CD4-positive, alpha-beta T cell treated with Interleukin-10 for 1 hour (primary cell): ENCODE data around the gene MYO7A.
"Not testable (repeated sequence)": the region's sequence is repeated elsewhere in the genome, so short reads cannot be mapped to it uniquely, and the experiment has no call there.

Source experiments
- DNase-seq: peaks from one replicate; pipeline ENCODE4 v3.0.0-alpha.2; 2020

Gene MYO7A

DNA sequence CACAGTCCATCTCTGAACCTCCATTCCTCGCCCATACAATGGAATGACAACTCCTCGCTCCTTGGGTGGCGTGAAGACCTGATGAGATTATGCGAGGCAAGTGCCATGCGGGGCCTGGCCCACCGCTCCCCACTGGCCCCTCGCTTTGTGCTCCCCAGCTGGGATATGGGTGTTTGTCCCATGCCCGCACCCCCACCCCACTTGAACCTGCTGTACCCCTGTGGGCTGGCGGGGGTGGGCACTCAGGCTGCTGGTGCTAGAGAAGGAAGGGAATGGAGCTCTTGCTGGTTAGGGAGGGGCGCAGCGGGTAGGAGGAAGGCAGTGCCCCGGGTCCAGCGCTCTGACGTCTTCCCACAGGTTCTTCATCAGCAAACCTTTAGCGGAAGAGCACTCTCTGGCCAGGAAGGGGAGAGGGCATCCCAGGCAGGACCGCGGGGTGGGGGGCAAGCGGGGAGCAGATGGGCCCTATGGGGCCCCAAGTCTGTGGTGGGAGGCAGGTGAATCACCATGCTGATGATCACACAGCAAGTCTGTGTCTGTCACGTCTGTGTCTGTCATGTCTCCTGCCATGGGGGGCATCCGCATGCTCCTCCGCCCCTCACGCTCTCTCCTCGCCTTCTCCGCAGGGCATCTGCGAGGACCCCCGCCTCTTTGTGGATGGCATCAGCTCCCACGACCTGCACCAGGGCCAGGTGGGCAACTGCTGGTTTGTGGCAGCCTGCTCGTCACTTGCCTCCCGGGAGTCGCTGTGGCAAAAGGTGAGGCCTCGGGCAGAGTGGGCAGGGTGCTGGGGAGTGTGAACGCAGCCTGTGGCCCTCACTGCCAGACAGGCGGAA, 34.8 kb upstream of the MYO7A start:
- no peak for DNase-seq

DNA sequence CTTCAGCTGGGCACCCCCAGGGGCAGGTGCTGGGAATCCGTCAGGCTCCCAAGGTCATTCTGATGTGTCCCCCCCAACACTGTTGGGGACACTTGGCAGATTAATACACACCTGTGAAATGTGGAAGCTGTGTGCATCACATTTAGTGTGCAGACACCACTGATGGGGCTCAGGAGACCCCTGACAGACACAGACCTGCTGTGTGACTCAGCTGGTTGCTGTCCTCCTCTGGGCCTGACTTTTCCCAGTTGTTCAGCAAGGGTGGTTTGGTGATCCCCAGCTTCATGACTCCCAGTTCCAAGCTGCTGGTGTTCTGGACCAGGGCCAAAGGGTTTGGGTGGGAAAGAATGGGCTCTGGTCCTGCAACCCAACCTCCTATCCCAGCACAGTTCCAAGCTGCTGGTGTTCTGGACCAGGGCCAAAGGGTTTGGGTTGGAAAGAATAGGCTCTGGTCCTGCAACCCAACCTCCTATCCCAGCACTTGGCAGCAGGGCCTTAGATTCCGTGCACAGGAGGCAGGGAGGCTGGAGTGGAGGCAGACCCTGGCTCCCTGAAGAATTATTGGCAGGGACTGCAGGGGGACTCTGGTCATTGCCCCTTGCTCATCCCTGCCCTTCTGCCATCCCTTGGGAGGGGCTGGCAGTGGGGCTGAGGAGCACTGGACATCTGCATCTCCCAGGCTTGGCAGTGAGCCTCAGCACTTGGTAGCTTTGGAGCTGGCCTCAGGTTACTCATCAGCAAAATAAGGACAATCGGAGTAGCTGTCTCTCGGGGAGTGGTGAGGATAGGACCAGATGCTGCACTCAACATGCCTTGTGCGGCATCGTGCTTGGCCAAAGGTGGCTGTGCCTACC, 33.8 kb upstream of the MYO7A start:
- DNase-seq, result no peak

DNA sequence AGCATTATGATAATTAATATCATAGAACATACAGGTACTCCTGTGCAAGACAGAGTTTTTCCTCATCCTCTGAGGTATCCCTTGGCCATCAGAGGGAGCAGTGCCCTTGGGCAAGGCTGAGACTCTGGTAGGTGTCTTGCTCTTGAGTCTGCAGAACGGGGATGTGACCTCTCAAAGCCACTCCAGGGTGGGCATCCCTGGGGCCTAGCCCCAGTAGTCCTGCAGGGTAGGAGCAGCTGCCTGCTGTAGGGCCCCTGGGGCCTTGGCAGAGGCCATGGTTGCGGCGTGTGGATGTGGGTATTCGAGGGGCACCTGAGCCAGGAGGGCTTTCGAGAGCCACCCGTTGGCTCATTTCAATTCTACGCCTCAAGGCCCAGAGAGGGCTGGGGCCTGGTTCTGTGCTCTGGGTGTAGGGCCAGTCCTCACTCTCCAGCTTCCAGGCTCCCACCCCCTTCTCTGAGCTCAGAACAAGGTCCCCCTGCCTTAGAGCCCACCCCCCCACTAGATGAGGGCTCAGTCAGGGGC, 33.1 kb upstream of the MYO7A start:
- no peak for DNase-seq

DNA sequence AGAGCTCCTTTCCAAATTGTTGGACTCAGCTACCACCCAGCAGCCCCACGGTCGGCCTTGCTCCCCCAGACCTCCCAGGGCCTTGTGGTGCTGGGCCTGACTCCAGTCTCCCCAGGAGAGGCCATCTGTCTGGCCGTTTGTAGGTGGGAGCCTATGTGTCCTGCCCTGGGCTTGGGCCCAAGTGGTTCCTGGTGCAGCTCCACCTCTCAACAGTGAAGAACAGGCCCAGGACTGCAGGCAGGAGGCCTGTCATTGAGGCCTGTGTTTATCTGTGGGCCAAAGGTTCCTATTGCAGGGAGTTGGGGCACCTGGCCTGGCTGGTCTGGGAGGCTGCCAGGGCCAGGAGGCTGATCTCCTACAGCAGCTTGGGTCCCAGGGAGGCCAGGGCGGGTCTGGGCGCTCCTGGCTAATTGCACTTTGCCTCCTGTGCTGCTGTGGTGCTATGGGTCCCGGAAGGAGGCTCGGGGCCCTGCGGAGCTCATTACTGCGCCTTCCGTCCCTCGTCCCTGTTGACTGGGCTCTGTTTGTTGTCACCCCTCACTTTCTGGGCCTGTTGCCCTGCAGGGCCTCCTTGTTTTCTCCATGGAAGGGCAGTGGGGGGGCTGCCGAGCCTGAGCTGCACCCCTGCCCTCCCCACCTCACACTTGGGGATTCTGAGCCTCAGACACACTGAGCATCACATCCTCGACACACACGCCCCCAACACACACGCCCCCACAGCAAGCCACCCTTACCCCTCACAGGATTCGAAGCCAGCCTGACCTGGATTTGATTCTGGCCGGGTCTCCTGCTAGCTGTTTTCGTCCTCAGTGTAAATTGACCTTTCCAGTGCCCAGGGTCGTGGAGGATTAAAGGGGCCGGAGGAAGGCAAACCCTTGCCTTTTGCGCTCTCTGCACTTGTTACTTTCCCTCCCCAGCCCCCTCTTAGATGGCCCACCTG, 32.2 kb upstream of the MYO7A start:
- DNase-seq, result no peak

DNA sequence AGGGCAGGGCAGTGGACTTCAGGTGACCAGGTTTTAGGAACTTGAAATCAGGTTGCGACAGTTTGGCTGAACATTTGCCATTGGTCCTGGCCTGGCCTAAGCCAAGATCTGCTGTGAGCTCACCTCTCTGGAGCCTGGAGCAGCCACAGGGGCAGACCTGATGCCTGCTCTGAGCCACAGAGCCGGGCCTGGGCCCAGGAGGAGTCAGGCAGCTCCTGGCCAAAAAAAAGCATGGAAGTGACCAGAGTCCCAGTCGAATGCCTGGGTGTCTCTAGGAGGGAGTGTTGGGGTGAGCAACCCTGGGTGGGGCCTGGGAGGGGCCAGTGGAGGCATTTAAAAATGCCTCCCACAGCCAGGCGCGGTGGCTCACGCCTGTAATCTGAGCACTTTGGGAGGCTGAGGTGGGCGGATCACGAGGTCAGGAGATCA, 31.4 kb upstream of the MYO7A start:
- DNase-seq, result no peak

DNA sequence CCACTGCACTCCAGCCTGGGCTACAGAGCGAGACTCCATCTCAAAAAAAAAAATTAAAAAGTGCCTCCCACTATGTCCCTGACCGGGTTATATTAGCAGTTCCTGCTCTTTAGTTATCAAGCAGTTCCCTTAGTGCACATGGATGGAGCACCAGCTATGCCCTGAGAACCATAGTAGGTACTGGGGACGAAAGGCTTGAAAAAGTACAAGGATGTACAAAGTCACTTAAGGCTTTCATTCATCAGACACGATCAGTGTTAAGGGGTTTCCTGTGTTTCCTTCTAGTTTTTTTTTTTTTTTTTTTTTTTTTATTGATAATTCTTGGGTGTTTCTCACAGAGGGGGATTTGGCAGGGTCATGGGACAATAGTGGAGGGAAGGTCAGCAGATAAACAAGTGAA, 30.9 kb upstream of the MYO7A start:
- DNase-seq, result not testable (repeated sequence)

DNA sequence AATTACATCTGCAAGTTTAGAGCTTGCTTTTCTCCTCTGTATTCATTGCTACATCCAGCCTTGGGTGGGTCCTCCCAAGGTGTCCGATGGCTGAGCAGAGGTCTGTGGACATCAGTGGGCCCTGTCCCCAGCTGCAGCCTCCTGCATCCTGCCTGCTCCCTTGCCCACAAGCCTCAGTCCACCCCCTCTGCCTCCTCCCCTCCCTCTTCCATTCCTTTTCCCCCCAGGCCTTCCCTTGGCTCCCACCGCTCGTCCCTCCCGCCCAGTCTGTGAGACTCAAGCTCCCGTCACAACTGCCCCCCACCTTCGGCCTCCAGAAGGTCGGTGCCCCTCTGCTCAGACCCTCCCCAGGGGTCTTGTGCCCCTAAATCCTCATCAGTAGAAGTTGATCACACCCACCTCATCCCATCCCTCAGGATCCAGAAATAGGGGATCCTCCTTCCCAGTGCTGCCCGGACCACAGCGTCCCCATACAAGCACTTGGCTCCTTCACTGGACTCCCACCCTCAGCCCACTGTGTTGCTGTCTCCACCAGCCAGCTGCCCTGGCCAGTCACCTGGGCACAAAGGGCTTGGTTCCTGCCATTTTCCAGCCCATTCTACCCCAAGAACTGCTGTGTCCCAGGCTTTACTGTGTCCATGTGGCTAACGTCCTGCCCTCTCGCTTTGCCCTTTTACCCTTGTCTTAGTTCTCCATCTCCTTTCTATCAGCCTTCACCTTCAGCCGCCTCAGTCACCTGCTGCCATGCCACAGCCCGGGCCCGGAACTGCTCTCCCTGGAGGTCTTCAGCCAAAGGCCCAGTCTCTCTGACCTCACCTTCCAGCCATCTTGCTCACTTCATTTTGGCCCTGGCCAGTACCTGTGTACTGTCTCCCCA, 27.6 kb upstream of the MYO7A start:
- no peak for DNase-seq

DNA sequence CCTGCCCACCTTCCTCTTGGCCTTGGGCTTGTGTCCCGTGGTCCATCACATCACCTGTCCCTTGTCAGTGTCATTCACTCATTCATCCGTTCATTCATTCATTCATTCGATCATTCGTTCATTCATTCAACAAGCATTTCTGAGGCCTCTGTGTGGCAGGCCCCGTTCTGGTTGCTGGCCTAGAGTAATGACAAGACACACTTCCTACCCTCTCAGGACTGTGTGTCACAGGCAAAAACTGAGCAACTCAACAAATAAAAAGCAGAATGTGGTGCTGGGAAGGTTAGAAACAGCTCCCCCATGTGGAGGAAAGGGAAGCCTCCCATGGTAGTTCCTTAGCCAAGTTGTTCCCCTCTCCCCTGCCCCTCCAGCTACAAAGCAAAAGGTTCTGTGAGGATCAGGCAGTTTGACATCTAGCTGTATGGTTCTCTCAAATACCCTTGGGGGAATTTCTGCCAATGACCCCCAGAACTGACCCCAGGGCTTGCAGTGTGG, 27.0 kb upstream of the MYO7A start:
- peak; percentile 19 for DNase-seq

DNA sequence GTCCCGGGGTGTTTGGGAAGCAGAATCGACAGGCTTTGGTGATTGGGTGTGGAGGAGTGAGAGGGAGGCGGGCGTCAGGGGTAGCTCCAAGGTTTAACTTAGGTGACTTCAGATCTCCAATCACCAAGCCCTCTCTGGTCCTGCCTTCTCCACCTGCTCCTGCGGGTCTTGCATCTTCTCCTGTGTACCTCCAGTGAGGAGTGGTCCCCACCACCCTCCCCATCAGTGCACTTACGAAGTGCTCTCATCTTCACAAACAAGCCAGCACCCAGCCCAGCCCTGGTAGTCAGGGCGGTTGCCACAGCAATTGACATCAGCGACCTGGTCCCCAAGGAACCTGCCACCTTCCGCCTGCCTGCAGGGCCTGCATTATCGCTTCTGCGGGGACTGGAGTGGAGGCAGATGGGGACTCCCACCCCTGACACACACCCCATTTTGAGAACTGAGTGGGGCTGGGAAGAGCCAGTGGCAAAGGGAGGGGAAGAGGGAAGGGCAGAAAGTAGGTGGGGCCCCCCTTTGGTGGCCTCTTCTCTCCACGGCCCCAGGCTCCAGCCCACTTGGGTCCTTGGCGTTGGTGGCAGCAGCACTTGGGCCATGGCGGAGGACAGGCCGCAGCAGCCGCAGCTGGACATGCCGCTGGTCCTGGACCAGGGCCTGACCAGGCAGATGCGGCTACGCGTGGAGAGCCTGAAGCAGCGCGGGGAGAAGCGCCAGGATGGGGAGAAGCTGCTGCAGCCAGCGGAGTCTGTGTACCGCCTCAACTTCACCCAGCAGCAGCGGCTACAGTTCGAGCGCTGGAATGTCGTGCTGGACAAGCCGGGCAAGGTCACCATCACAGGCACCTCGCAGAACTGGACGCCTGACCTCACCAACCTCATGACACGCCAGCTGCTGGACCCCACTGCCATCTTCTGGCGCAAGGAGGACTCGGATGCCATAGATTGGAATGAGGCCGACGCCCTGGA, 25.5 kb upstream of the MYO7A start, which contains the start of gene OMP:
TSS of gene OMP (plus strand) at position 595 of the 965 bp plus-strand sequence. CDS start at position 595, 0 bp downstream.
- no peak for DNase-seq

DNA sequence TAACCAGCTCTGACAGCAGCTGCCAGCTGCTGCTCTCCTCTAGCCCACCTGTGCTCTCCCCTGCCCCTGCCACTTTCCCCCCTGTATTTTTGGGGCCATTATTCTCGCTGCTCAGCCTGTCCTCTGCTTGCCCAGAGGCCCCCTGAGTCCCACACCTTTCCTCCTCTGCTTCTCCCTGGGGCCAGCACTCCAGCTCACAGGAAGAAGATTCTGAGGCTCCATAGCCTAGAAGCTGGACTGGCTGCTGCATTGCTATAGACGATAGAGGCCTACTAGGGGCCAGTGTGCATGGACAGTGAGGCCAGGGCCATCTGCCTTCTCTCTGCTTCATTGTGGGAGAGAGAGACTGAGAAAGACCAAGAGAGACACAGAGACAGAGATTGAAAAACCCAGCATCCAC, 24.7 kb upstream of the MYO7A start:
- DNase-seq, result no peak

DNA sequence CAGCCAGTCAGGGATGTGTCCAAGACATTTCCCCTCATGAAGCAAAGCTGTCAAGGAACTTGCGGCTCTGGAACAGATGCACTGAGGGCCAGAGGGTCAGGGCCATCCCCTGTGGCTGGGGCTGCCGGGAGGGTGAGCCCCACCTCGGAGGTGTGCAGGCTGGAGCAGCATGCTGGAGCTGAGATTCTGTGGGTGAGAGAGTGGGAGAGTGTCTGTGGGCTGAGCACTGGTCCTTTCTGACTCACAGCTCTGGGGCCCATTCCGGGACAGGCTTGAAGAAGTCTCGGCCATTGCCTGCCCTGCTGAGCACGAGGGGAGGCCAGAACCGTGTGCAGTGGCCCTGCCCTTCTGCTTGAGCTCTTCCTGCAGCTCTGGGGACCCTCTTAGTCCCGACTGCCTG, 23.3 kb upstream of the MYO7A start:
- DNase-seq, result no peak

DNA sequence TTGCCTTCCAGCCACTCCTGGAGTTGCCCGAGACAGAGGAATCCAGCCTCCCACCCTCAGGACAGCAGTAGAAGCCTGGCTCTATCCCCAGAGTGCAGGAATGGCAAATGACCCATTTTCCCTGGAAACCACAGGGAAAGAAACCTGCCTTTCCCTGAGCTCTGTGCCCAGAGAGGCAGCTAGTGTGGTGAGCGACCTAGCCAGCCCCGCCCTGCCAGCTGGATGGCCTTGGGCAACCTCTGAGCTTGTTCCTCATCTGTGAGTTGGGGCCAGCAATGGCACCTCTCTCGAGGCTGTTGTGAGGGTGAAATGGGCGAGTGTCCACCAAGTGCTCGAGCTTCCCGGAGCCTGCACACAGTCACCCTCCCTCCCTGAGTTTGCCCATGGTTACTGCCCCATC, 21.7 kb upstream of the MYO7A start:
- no peak for DNase-seq

DNA sequence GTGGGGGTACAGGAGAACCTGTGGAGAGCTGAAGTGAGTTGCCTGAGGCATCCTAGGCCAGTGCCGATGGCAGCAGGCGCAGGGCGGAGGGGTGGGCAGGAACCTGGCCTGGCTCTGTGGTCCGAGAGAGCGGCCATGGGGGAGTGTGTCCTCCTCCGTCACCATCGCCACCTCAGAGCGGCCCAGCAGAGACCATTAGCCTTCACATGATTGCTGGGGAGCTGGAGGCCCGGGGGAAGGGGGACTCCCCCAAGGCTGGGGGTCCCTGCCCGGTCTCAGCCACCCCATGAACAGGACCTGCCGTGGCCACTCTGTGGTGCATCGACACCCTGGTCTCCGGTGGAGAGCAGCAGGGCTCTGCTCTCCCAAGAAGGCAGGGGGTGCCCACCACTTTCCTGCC, 21.3 kb upstream of the MYO7A start:
- DNase-seq, result no peak

DNA sequence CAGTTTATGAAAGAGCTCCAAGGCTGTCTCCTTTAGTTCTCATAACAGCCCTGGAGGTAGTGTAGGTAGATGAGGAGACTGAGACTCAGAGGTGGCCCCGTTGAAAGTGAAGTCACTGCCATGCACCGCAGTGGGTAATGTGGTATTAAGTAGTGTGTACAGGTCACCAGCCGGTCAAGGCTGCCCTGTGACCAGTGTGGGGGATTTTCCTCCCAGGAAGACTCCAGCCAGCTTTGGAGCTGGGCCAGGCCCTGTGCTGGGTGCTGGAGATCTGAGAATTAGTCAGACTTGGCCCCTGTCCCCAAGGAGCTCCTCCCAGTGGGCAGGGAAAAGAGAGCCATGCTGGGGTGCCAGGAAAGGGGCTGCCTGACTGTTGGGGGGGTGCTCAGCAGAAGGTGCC, 20.1 kb upstream of the MYO7A start:
- no peak for DNase-seq

DNA sequence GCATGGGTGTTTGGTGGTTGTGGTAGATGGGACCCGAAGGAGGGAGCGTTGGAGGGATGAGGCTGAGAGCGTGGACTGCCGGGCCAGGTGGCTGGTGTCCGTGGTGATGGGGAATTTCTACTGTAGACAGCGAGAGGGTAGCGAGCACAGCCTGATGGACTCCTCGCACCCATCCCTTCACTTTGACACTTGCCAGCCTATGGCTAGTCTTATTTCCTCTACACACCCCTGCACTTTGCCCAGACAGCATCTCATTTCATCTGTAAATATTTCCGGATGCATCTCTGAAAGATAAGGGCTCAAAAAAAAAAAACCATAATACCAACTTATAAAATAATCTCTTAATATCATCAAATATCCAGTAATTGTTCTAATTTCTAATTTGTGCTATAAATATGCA, 19.6 kb upstream of the MYO7A start:
- DNase-seq, result no peak

DNA sequence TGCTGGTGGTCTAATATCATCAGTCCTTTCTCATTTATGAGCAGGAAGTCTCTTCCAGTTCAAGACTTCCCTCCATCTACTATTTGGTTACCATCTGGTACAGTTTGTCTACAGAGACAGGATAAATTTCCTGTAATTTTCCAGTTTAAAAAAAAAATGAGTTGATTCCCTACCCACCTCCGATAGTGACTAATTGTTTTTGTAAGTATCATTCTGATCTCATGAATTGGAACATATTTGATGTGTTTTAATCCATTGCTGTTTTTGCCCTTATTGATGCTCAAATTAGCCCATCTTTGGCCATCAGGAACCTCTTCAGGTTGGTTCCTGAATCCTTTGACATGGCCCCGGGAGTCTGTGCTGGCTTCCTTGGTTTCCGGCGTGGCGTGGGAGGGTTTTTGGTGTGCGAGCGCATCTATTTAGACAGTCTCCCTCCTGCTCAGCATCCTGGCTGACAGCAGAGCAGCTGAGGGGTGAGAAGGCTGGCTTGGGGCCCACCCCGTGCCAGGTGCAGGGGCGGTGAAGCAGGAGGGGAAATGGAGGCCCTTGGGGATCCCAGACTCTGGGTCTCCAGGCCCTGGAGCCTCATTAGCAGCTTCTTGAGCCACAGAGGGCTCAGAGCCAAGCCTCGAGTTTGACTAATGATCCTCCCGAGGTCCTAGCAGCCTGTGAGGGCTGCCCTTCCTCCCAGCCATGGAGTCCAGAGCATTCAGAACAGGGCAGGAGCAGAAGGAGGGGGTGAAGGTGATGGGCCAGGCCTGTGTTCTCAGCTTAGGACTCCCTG, 18.6 kb upstream of the MYO7A start:
- DNase-seq, result no peak

DNA sequence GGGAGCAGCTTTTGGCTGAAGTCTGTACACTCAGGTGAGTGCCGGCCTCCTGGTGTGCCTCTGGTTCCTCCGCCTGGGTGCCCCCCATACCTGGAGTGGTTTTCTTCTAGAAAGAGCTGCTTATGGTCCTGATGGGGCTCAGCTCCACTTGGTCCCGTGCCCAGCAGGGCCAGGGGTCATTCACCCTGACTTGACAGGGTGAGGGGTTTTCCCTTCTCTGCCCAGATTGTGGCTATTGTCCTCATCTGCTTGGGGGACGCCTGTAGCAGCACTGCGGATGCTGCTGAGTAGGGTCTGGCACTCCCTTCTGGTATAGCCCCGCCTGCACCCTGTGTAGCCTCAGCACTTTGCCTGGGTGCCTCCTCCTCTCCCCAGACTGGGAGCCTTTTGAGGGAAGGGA, 17.2 kb upstream of the MYO7A start:
- no peak for DNase-seq

DNA sequence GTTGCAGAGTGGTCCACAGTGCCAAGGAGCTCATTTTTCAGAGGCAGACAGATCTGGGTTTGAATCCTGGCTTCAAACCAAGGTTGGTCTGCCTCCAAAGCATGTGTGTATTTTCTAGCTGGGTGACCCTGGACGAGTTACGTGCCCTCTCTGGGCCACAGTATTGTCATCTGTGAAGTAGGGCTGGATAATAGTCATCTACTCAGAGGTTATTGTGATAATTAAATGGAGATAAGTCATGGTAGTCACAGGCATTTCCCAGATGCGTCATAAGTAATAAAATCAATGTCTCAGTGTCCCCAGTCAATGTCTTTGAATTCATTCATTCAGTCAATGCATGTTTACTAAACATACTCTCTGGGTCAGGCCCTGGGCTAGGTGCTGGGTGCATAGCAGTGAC, 16.8 kb upstream of the MYO7A start:
- DNase-seq, result no peak

DNA sequence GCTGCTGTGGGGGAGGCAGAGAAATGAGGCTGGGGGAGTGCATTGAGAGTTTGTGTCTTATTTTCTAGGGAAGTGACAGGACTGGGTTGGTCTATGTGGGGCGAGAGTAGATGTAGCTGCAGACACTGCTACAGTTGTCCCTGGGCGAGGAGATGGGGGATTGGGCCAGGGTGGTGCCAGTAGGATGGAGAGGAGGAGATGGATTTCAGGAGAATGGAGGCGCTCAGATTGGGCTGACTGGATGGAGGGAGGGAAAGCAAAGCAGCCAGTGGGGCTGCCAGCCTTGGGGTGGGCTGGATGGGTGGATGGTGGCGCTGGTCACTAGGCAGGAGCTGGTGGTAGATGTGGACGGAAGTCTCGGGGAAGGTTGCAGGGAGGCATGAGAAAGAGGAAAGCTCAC, 16.1 kb upstream of the MYO7A start:
- DNase-seq, result no peak
